Colonic mucosa (tissue), 4 donors: Measurements from ENCODE around the gene MMD. TPM values are rescaled to one million over a fixed set of nuclear protein-coding genes. Genes with fewer than 3 reads are reported as not detected.

Experiments
- DNase-seq: peaks from one replicate; pipeline ENCODE4 v3.0.0-alpha.2; 2020
- H3K27ac ChIP-seq: fragments of 200-600 bp; one replicate; pipeline ENCODE4 v1.8.0; 2021
- H3K27me3 ChIP-seq: fragments of 200-600 bp; one replicate; pipeline ENCODE4 v1.8.0; 2021
- H3K36me3 ChIP-seq: fragments of 200-600 bp; one replicate; pipeline ENCODE4 v1.8.0; 2021
- H3K4me1 ChIP-seq: fragments of 200-600 bp; one replicate; pipeline ENCODE4 v1.8.0; 2021; ENCODE audit warnings: mild to moderate bottlenecking
- H3K4me3 ChIP-seq: fragments of 200-600 bp; one replicate; pipeline ENCODE4 v1.8.0; 2021
- H3K9ac ChIP-seq, 2 donors: one replicate each; pipeline ENCODE4 v1.7.0; 2013; ENCODE audit warnings: control low read depth in 2 of 2, low read depth in 2 of 2, low read length in 2 of 2
- H3K9me3 ChIP-seq: fragments of 200-600 bp; one replicate; pipeline ENCODE4 v1.8.0; 2021
- CTCF ChIP-seq: fragments of 200-600 bp; IDR thresholded peaks from one replicate; pipeline ENCODE4 v1.8.0; 2022; ENCODE audit warnings: antibody characterized with exemption, mild to moderate bottlenecking
- intact Hi-C: fragments of 100-400 bp; cut with DNase I; formaldehyde crosslinking; loops from one replicate; pipeline ENCODE4 v1.14.1; 2022
- total RNA-seq, 2 donors: library from RNA; stranded (reverse); fragmentation: NEBNext Ultra II Directional in 1 of 2; extraction: Animal tissue kit (Norgen Biotek cat#: 25700) in 1 of 2; gene quantifications; one replicate each; pipeline ENCODE4 v1.2.1, GENCODE V29; 2021
- donor health status: healthy.
- donor health status: DM: no; HTN: no; CAD: no.
- donor health status: DM: no; HTN: no; CAD: no.

The MMD gene
- total RNA-seq, 2 donors from 2014 or later = 17.3 to 20.0 TPM

- Histone ChIP-seq H3K36me3 (no peaks in the 10 kb centered on the region), H3K27me3 (no peaks in the 10 kb centered on the region), H3K9me3 (no peaks in the 10 kb centered on the region), H3K4me3 (no peak overlapping the region), H3K27ac (no peak overlapping the region), H3K9ac (no peak overlapping the region), H3K4me1 (no peaks in the 10 kb centered on the region)
- no peak for TF ChIP-seq CTCF
- no peak for DNase-seq
- intact Hi-C loops = loop anchor here (10.0 kb wide), 1 partner anchor 49 kb away; no protein-coding TSS in a partner anchor
Observed at GRCh38 chr17:55343900-55344513, 77.6 kb downstream of the MMD start.

DNA sequence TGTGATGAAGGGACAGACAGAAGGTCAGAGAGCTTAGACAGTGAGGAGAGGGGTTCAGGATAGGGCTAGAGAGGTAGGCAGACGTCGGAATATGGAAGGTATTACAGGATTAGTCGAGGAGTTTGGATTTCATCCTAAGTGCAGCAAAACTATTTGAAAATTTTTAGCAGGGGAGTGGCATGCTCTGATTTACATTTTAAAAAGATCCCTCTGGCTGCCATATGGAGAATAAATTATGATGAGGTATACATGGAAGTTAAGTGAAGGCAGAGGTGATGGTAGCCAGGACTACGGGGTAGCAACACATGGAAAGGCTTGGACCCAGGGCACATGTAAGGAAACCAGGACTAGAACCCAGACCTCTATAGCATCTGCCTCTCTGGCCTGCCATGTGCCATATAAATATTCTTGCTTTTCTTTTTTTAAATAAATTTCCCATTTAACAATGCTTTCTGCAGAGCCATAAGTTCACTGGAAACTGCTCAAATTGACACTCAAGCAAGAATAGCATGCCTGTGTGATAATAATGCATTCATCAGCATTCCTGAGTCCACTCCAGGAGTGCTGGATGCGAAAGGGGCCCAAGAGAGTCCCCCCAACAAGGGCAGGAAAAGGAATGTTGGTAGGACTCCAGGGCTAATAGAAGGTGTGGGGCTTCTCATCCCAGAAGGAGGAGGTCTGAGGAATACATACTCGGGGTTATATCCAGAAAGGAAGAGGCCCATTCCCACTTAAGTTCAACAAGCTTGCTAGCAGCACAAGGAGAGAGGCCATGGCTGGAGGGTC is 78.6 kb downstream of the MMD start:
- Histone ChIP-seq H3K36me3 (no peaks in the 10 kb centered on the region), H3K9ac (no peak overlapping the region), H3K27ac (no peak overlapping the region), H3K27me3 (no peaks in the 10 kb centered on the region), H3K4me3 (no peak overlapping the region), H3K4me1 (no peaks in the 10 kb centered on the region), H3K9me3 (no peaks in the 10 kb centered on the region)
- DNase-seq = no peak
- TF ChIP-seq CTCF = no peak
- intact Hi-C loops = loop anchor here (10.0 kb wide), 1 partner anchor 48 kb away; no protein-coding TSS in a partner anchor

Other genes with a start within 250 kb of the MMD start
- 1 to 10 TPM in 1 of 2 donors, under 1 TPM in 1; 0.69 to 3.0 TPM for gene HLF, start 156.9 kb downstream of the MMD start, total RNA-seq
- gene SMIM36, start 89.6 kb upstream of the MMD start, total RNA-seq = not detected